ENCODE data around the gene DSCAML1.

DSCAML1 gene

DNA sequence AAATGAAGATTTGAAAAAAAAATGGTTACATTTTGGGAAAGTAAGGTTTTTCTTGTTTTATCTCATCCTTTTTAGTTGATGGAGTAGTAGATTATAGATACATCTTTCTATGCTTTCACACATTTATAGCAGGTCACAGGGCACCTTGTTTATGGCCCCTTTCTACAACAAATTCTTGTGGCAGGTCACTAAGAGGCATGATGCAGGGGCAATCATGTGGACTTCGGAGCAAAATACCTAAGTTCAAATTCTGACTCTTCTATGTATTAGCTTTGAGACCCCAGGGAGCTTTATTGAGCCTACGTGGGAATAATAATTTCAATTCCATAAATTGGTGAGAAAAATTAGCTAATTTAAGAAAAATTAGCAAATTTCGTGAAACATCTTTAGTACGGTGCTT is 177.4 kb downstream of the DSCAML1 start:
- DNase-seq (ENCODE audit: low read depth), result no peak
- TF ChIP-seq, protein P1, sequence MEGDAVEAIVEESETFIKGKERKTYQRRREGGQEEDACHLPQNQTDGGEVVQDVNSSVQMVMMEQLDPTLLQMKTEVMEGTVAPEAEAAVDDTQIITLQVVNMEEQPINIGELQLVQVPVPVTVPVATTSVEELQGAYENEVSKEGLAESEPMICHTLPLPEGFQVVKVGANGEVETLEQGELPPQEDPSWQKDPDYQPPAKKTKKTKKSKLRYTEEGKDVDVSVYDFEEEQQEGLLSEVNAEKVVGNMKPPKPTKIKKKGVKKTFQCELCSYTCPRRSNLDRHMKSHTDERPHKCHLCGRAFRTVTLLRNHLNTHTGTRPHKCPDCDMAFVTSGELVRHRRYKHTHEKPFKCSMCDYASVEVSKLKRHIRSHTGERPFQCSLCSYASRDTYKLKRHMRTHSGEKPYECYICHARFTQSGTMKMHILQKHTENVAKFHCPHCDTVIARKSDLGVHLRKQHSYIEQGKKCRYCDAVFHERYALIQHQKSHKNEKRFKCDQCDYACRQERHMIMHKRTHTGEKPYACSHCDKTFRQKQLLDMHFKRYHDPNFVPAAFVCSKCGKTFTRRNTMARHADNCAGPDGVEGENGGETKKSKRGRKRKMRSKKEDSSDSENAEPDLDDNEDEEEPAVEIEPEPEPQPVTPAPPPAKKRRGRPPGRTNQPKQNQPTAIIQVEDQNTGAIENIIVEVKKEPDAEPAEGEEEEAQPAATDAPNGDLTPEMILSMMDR (IDR thresholded peaks at IDR 0.05; ENCODE audit: low read length, missing control alignments), result no peak

DNA sequence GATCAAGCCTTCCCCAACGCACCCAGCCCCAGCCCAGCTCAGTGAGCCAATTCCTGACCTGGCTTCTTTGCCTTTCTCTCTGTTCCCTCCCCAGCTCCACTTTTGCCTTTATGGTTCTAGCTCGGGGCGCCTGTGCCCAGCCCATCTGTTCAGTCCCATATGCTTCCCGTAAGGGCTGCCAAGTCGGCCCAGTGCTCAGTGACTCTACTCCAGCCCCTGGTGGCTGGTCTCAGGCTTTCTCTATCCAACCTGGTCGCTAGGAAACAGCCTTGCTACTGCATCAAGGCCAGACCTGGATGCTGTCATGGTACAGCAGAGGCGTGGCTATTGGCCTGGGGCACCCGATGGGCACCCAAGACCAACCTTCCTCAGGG is 178.0 kb downstream of the DSCAML1 start:
- TF ChIP-seq, protein P1 (IDR thresholded peaks at IDR 0.05; ENCODE audit: low read length, missing control alignments), result no peak
- DNase-seq (ENCODE audit: low read depth), result no peak
- H3K4me3 ChIP-seq (replicated peaks; ENCODE audit: low read depth, low read length), result no peak overlapping the region

More for the DNA sequence above, 177.4 kb downstream of the DSCAML1 start:
- H3K4me3 ChIP-seq (replicated peaks; ENCODE audit: low read depth, low read length), result no peak overlapping the region

DNA sequence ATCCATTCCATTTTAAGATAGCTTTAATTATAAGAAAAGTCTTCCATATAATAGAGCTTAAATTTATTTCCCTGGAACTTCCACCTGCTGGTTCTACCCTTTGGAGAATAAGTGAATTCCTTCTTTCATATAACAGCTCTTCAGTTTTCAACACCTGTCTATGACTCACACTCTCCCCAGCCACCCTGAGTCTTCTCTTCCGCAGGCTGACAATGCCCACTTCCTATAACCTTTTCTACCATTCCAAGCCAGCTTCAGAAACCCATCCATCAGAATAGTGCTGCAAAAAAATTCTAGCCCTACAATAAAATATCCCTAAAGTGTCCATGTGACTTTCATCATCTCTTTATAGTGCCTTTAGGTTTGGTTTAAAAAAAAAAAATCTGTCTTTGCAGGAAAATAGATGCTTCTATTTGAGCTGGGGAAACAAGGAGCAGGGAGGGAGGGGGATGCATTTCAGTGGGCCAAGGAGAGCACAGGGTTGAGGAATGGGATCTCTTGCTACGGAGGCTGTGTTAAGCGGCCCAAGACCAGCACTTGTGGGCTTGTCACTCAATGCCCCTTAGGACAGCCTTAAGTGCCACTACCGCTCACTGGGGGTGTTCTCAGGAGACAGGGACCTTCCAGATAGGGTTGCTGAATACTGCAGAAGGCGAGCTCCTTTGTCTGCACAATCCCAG is 178.6 kb downstream of the DSCAML1 start:
- no peak for DNase-seq (ENCODE audit: low read depth)
- no peak overlapping the region for H3K4me3 ChIP-seq (replicated peaks; ENCODE audit: low read depth, low read length)
- TF ChIP-seq, protein P1 (IDR thresholded peaks at IDR 0.05; ENCODE audit: low read length, missing control alignments), result no peak

DNA sequence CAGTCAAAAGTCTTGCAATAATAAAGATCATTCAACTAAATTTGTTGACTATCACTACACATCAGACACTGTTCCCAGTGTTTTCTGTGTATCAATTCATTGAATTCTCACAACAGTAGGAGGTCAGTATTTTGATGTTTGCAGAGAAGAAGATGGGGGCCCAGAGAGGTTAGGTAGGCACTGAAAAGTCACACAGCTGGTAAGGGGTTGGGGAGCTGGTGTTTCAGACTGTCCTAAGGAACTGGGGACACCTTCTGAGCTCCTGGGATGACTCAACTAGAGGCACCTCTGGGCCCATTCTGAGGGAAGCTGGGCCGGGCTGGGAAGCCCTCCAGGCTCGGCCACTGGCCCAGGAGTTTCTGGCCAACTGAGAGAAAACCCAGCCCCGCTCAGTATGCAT is 180.0 kb downstream of the DSCAML1 start:
- H3K4me3 ChIP-seq (replicated peaks; ENCODE audit: low read depth, low read length), result no peak overlapping the region
- TF ChIP-seq, protein P1 (IDR thresholded peaks at IDR 0.05; ENCODE audit: low read length, missing control alignments), result no peak
- no peak for DNase-seq (ENCODE audit: low read depth)

DNA sequence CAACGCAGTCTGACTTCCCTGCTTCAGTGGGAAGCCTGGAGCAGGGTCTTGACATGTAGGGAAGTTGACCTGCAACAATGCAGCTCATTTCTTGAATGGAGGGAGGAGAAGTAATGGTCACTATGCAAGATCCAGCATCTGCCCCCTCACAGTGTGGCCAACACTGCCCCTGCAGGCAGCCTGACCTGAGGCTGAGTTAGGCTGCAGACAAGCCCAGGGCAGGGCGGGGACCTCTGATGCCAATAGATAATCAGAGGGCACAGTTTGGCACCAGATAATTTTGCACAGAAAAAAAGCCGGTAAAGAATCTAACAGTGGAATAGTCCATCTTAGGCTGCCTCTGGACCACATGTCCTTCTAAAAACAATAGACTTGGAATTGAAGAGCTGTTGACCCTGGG is 182.3 kb downstream of the DSCAML1 start:
- H3K4me3 ChIP-seq (replicated peaks; ENCODE audit: low read depth, low read length), result no peak overlapping the region
- TF ChIP-seq, protein P1 (IDR thresholded peaks at IDR 0.05; ENCODE audit: low read length, missing control alignments), result no peak
- DNase-seq (ENCODE audit: low read depth), result no peak

DNA sequence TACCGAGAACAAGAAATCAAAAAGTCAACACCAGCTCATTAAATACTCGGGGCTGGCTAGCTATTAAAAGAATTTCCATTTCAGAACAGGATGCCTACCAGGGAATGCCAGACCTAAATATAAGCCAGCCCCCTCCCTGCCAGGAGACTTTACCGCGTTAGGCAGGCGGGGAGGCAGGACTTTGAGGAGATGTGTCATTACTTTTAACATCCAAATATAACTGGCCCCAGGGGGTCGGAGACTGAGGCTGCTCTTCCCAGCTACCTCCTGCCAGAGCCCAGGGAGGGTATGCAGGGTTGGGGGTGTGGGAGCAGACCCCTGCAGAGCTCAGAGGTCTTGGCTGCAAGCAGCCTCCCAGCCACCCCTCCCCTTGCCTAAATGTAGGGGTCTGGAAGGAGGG is 183.5 kb downstream of the DSCAML1 start:
- H3K4me3 ChIP-seq (replicated peaks; ENCODE audit: low read depth, low read length), result no peak overlapping the region
- TF ChIP-seq, protein P1 (IDR thresholded peaks at IDR 0.05; ENCODE audit: low read length, missing control alignments), result no peak
- no peak for DNase-seq (ENCODE audit: low read depth)

DNA sequence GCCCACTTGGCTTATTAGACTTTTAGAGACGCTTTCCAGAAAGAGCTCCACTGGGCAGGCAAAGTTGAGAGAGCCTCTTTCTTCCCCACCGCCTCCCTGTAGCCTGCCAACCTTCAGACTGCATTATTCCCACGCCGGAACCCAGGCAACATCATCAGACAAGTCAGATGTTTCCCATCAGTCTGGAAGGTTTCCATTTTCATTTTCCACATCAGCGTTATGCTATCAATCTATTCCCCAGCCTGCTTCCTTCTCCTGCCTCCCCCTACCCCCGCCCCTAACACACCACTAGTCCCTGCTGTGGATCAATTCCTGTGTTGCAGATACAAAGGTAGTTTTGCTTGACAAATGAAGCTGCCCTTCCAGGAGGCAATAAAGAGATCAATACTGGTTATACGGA is 184.8 kb downstream of the DSCAML1 start:
- H3K4me3 ChIP-seq (replicated peaks; ENCODE audit: low read depth, low read length), result no peak overlapping the region
- no peak for DNase-seq (ENCODE audit: low read depth)
- TF ChIP-seq, protein P1 (IDR thresholded peaks at IDR 0.05; ENCODE audit: low read length, missing control alignments), result no peak
